Liver (tissue), 9 donors: ENCODE results near the gene SHLD1. TPM values are rescaled to one million over a fixed set of nuclear protein-coding genes. Genes with fewer than 3 reads are reported as not detected.

Source experiments
- DNase-seq: peaks from one replicate; pipeline ENCODE4 v3.0.0-alpha.2; 2017; ENCODE audit warnings: low spot score
- H3K27ac ChIP-seq, 2 donors: one replicate each; pipeline ENCODE4 v1.7.0; 2013; ENCODE audit warnings: inconsistent platforms in 2 of 2, low read length in 2 of 2, control low read depth in 1 of 2, low read depth in 1 of 2, mild to moderate bottlenecking in 1 of 2
- H3K27me3 ChIP-seq, 4 donors: one replicate each; pipeline versions ENCODE4 v1.6.1 to v1.7.0; 2013; ENCODE audit warnings: low read length in 3 of 4, inconsistent platforms in 1 of 4, mild to moderate bottlenecking in 1 of 4, moderate library complexity in 1 of 4; ENCODE audit not compliant: control insufficient read depth in 4 of 4, insufficient read depth in 4 of 4
- H3K36me3 ChIP-seq, 4 donors: one replicate each; pipeline versions ENCODE4 v1.6.1 to v1.7.0; 2013; ENCODE audit warnings: low read length in 3 of 4, mild to moderate bottlenecking in 3 of 4, low read depth in 1 of 4, moderate library complexity in 1 of 4; ENCODE audit not compliant: control insufficient read depth in 4 of 4, insufficient read depth in 3 of 4
- H3K4me1 ChIP-seq, 4 donors: one replicate each; pipeline versions ENCODE4 v1.6.1 to v1.7.0; 2013; ENCODE audit warnings: low read length in 3 of 4, mild to moderate bottlenecking in 3 of 4, moderate library complexity in 1 of 4; ENCODE audit not compliant: control insufficient read depth in 4 of 4, insufficient read depth in 4 of 4
- H3K4me3 ChIP-seq, 3 donors: one replicate each; pipeline versions ENCODE4 v1.6.1 to v1.7.0; 2013; ENCODE audit warnings: low read length in 3 of 3, control low read depth in 1 of 3, low read depth in 1 of 3, mild to moderate bottlenecking in 1 of 3
- H3K9ac ChIP-seq, 2 donors: one replicate each; pipeline ENCODE4 v1.7.0; 2013; ENCODE audit warnings: low read length in 2 of 2, mild to moderate bottlenecking in 2 of 2, moderate library complexity in 2 of 2, control low read depth in 1 of 2, low read depth in 1 of 2
- H3K9me3 ChIP-seq, 4 donors: one replicate each; pipeline versions ENCODE4 v1.6.1 to v1.7.0; 2013; ENCODE audit warnings: low read length in 3 of 4; ENCODE audit not compliant: control insufficient read depth in 4 of 4
- CTCF ChIP-seq: fragments of 150-350 bp; IDR thresholded peaks from 2 replicates; pipeline ENCODE4 v1.5.1; 2017; ENCODE audit warnings: improper control_type of control experiment, low read depth, low read length; ENCODE audit not compliant: missing input control
- EGR1 ChIP-seq, 2 donors: IDR thresholded peaks; 2 replicates each; pipeline ENCODE4 v1.6.1; 2016 to 2018; ENCODE audit warnings: antibody characterized with exemption in 2 of 2, low read depth in 2 of 2
- FOXA1 ChIP-seq: IDR thresholded peaks from 2 replicates; pipeline ENCODE4 v1.6.1; 2016; ENCODE audit warnings: antibody characterized with exemption
- FOXA2 ChIP-seq: IDR thresholded peaks from 2 replicates; pipeline ENCODE4 v1.6.1; 2016; ENCODE audit warnings: antibody characterized with exemption
- HNF4A ChIP-seq, 2 donors: conservative IDR thresholded peaks; 2 replicates each; pipeline ENCODE4 v1.6.1; 2016; ENCODE audit warnings: antibody characterized with exemption in 2 of 2, mild to moderate bottlenecking in 2 of 2
- HNF4G ChIP-seq: IDR thresholded peaks from 2 replicates; pipeline ENCODE4 v1.6.1; 2016; ENCODE audit warnings: antibody characterized with exemption
- JUND ChIP-seq, 2 donors: IDR thresholded peaks; 2 replicates each; pipeline ENCODE4 v1.6.1; 2016; ENCODE audit warnings: antibody characterized with exemption in 2 of 2
- MAX ChIP-seq: IDR thresholded peaks from 2 replicates; pipeline ENCODE4 v1.6.1; 2016; ENCODE audit warnings: antibody characterized with exemption
- RAD21 ChIP-seq, 2 donors: IDR thresholded peaks; 2 replicates each; pipeline ENCODE4 v1.6.1; 2016; ENCODE audit warnings: antibody characterized with exemption in 2 of 2, mild to moderate bottlenecking in 2 of 2
- REST ChIP-seq: IDR thresholded peaks from 2 replicates; pipeline ENCODE4 v1.6.1; 2016; ENCODE audit warnings: antibody characterized with exemption, mild to moderate bottlenecking
- RXRA ChIP-seq, 2 donors: IDR thresholded peaks; 2 replicates each; pipeline ENCODE4 v1.6.1; 2017 to 2018; ENCODE audit warnings: antibody characterized with exemption in 2 of 2, mild to moderate bottlenecking in 1 of 2
- SP1 ChIP-seq: IDR thresholded peaks from 2 replicates; pipeline ENCODE4 v1.6.1; 2018; ENCODE audit warnings: antibody characterized with exemption, mild to moderate bottlenecking
- YY1 ChIP-seq: IDR thresholded peaks from 2 replicates; pipeline ENCODE4 v1.6.1; 2016; ENCODE audit warnings: antibody characterized with exemption, mild to moderate bottlenecking
- WGBS: extraction: QIAGEN DNeasy Blood & Tissue Kit; methylation state at CpG from one replicate; pipeline ENCODE4 v1.1.7; 2013; 5-methylcytosine and 5-hydroxymethylcytosine counted together
- polyA plus RNA-seq, 2 donors: library from polyadenylated mRNA; stranded (reverse) in 1 of 2; unstranded in 1 of 2; fragments of 200-250 nt in 1 of 2; fragments of >200 nt in 1 of 2; fragmentation: Nextera tagmentation in 1 of 2; extraction: Ambion mirVana in 1 of 2; gene quantifications; one replicate each; pipeline versions ENCODE4 v1.2.1 to v1.2.3, GENCODE V29; 2013 to 2015
- total RNA-seq, 2 donors: library from RNA; depleted of rRNA; stranded (reverse); fragments of >200 nt; gene quantifications; one replicate each; pipeline ENCODE4 v1.2.3, GENCODE V29; 2014
- donor health status: healthy.
- donor health status: healthy.
- donor health status: healthy.
- donor health status: healthy.
- donor health status: healthy.

SHLD1 gene
- total and polyA plus RNA-seq, 4 donors = 0.92 to 5.0 (median 2.0) TPM

GRCh38 chr20:5833309-5833941 is 83.2 kb downstream of the SHLD1 start:
- Histone ChIP-seq H3K9ac (no peak overlapping the region), H3K4me1 (no peaks in the 10 kb centered on the region), H3K4me3 (no peak overlapping the region), H3K36me3 (no peaks in the 10 kb centered on the region), H3K27ac (no peak overlapping the region), H3K9me3 (no peaks in the 10 kb centered on the region), H3K27me3 (no peaks in the 10 kb centered on the region)
- no peak for DNase-seq
- 93% methylated on average over 6 of the region's 6 CpGs for WGBS
- TF ChIP-seq HNF4G (no peak), REST (no peak), HNF4A (conservative IDR thresholded peaks at IDR 0.05) (no peak), FOXA1 (no peak), SP1 (no peak), FOXA2 (no peak), JUND (IDR thresholded peaks at IDR 0.05) (no peak), CTCF (no peak), RXRA (IDR thresholded peaks at IDR 0.05) (no peak), MAX (no peak), YY1 (no peak), EGR1 (IDR thresholded peaks at IDR 0.05; ENCODE audit: low read depth in 2 of 2) (no peak)

GRCh38 chr20:5834436-5835005 is 84.3 kb downstream of the SHLD1 start:
- Histone ChIP-seq H3K9ac (no peak overlapping the region), H3K27me3 (no peaks in the 10 kb centered on the region), H3K4me3 (no peak overlapping the region), H3K4me1 (no peaks in the 10 kb centered on the region), H3K27ac (no peak overlapping the region), H3K9me3 (no peaks in the 10 kb centered on the region), H3K36me3 (no peaks in the 10 kb centered on the region)
- no peak for TF ChIP-seq RAD21 (IDR thresholded peaks at IDR 0.05)
- TF ChIP-seq HNF4A (conservative IDR thresholded peaks at IDR 0.05) = no peak
- DNase-seq = no peak
